IMR-90 (cell line): ENCODE measurements around the gene CENPU. TPM values are rescaled to one million over a fixed set of nuclear protein-coding genes. Genes with fewer than 3 reads are reported as not detected.
"Not testable (repeated sequence)": the region's sequence is repeated elsewhere in the genome, so short reads cannot be mapped to it uniquely, and the experiment has no call there.

Experiments
- ATAC-seq: fragments of 200-7000 bp; cut with Tn5 transposase; 2 replicates; pipeline ENCODE4 v1.9.1; 2020; ENCODE audit warnings: low read depth, mild to moderate bottlenecking, moderate library complexity
- BruUV-seq: library from RNA; stranded (reverse); fragments of 400-500 nt; replicated peaks from 2 replicates; lab custom pipeline; 2021; lab: Mats Ljungman, UMichigan
- CTCF ChIA-PET: fragments of 300-600 bp; formaldehyde crosslinking; extraction: SDS; loops from one replicate; lab custom pipeline; 2021; ENCODE audit warnings: antibody characterized with exemption; lab: Yijun Ruan, JAX
- POLR2A ChIA-PET: fragments of 300-600 bp; sonication (Branson Sonifier 250); formaldehyde crosslinking; loops from one replicate; lab custom pipeline; 2022; ENCODE audit warnings: antibody characterized with exemption; ENCODE audit not compliant: unreplicated experiment; lab: Charles Lee
- DNase-seq: peaks from one replicate; pipeline ENCODE4 v3.0.0; 2013
- H2AFZ ChIP-seq: replicated peaks from 2 replicates; pipeline ENCODE3; 2013; ENCODE audit warnings: low read length, mild to moderate bottlenecking; ENCODE audit not compliant: poor library complexity
- H2AK5ac ChIP-seq: 2 replicates; pipeline ENCODE4 v1.6.1; 2013; ENCODE audit warnings: low read depth, low read length, inconsistent platforms
- H2AK9ac ChIP-seq: replicated peaks from 2 replicates; pipeline ENCODE3; 2013; ENCODE audit warnings: mild to moderate bottlenecking, low read depth, low read length, moderate library complexity; ENCODE audit not compliant: poor library complexity
- H2BK120ac ChIP-seq: 2 replicates; pipeline ENCODE4 v1.6.1; 2013; ENCODE audit warnings: low read depth, low read length, inconsistent platforms
- H2BK15ac ChIP-seq: 3 replicates; pipeline ENCODE4 v1.6.1; 2013; ENCODE audit warnings: low read depth, low read length, inconsistent platforms
- H2BK20ac ChIP-seq: 2 replicates; pipeline ENCODE4 v1.6.1; 2013; ENCODE audit warnings: low read depth, mild to moderate bottlenecking, inconsistent platforms, low read length, moderate library complexity
- H2BK5ac ChIP-seq: 2 replicates; pipeline ENCODE4 v1.6.1; 2013; ENCODE audit warnings: mild to moderate bottlenecking, low read depth, low read length, inconsistent platforms; ENCODE audit not compliant: poor library complexity, severe bottlenecking
- H3K14ac ChIP-seq: replicated peaks from 2 replicates; pipeline ENCODE4 v1.6.1; 2013; ENCODE audit warnings: low read depth, low read length, inconsistent platforms
- H3K18ac ChIP-seq: 2 replicates; pipeline ENCODE4 v1.6.1; 2013; ENCODE audit warnings: low read depth, low read length, control low read depth
- H3K23ac ChIP-seq: 2 replicates; pipeline ENCODE4 v1.6.1; 2013; ENCODE audit warnings: low read depth, low read length, inconsistent platforms
- H3K27ac ChIP-seq: 2 replicates; pipeline ENCODE4 v1.5.1; 2013; ENCODE audit warnings: mild to moderate bottlenecking, control low read depth, low read length; ENCODE audit not compliant: insufficient read depth
- H3K27me3 ChIP-seq: 2 replicates; pipeline ENCODE4 v1.6.1; 2013; ENCODE audit warnings: low read length; ENCODE audit not compliant: control insufficient read depth, insufficient read depth
- H3K36me3 ChIP-seq: 2 replicates; pipeline ENCODE4 v1.6.1; 2013; ENCODE audit warnings: low read length, mixed read lengths; ENCODE audit not compliant: control insufficient read depth, insufficient read depth
- H3K4ac ChIP-seq: 2 replicates; pipeline ENCODE4 v1.6.1; 2013; ENCODE audit warnings: low read depth, low read length, inconsistent platforms
- H3K4me1 ChIP-seq: 2 replicates; pipeline ENCODE4 v1.6.1; 2013; ENCODE audit warnings: low read length, mixed read lengths; ENCODE audit not compliant: control insufficient read depth, insufficient read depth
- H3K4me2 ChIP-seq: 2 replicates; pipeline ENCODE4 v1.6.1; 2013; ENCODE audit warnings: low read depth, mild to moderate bottlenecking, control low read depth, low read length, moderate library complexity
- H3K4me3 ChIP-seq: 2 replicates; pipeline ENCODE4 v1.5.1; 2013; ENCODE audit warnings: low read depth, mild to moderate bottlenecking, control low read depth, low read length, moderate library complexity; ENCODE audit not compliant: insufficient read depth
- H3K56ac ChIP-seq: 2 replicates; pipeline ENCODE4 v1.6.1; 2013; ENCODE audit warnings: low read length, inconsistent platforms; ENCODE audit not compliant: insufficient read depth; ENCODE audit errors: extremely low read depth
- H3K79me1 ChIP-seq, 2 experiments: 2 replicates each; pipeline ENCODE4 v1.6.1; 2013; ENCODE audit warnings: low read length in 2 of 2, inconsistent platforms in 1 of 2, low read depth in 1 of 2
- H3K9ac ChIP-seq: 2 replicates; pipeline ENCODE4 v1.6.1; 2013; ENCODE audit warnings: low read depth, low read length, control low read depth
- H3K9me1 ChIP-seq: 2 replicates; pipeline ENCODE4 v1.6.1; 2013; ENCODE audit warnings: low read length, inconsistent platforms; ENCODE audit not compliant: insufficient read depth
- H3K9me3 ChIP-seq: 2 replicates; pipeline ENCODE4 v1.6.1; 2013; ENCODE audit warnings: low read length; ENCODE audit not compliant: control insufficient read depth, insufficient read depth
- H4K20me1 ChIP-seq: 2 replicates; pipeline ENCODE4 v1.6.1; 2013; ENCODE audit warnings: low read length, inconsistent platforms; ENCODE audit not compliant: insufficient read depth
- H4K5ac ChIP-seq: 2 replicates; pipeline ENCODE4 v1.6.1; 2013; ENCODE audit warnings: mild to moderate bottlenecking, low read depth, low read length, control low read depth
- H4K8ac ChIP-seq, 2 experiments: 2 replicates each; pipeline ENCODE4 v1.6.1; 2013; ENCODE audit warnings: low read depth in 2 of 2, low read length in 2 of 2, control low read depth in 1 of 2, inconsistent platforms in 1 of 2
- H4K91ac ChIP-seq: 2 replicates; pipeline ENCODE4 v1.6.1; 2013; ENCODE audit warnings: low read depth, low read length, inconsistent platforms; ENCODE audit not compliant: insufficient read depth
- WGBS, 2 experiments: methylation state at CpG; one replicate each; pipeline versions ENCODE4 v1.1.5 to v1.1.7; 2013; ENCODE audit warnings: missing lambda C conversion rate in 2 of 2; ENCODE audit not compliant: insufficient read length in 1 of 2; ENCODE audit errors: extremely low coverage in 2 of 2; 5-methylcytosine and 5-hydroxymethylcytosine counted together
- dilution Hi-C: fragments of 300-500 bp; cut with HindIII; formaldehyde crosslinking; loops from one replicate; pipeline ENCODE4 v1.14.3; 2018; ENCODE audit warnings: low sequenced_read_pairs; ENCODE audit not compliant: unreplicated experiment
- in situ Hi-C: fragments of 300-500 bp; cut with MboI; formaldehyde crosslinking; loops from 3 replicates; pipeline ENCODE4 v1.14.3; 2019; ENCODE audit warnings: low sequenced_read_pairs, inconsistent platforms, mixed read lengths
- intact Hi-C: fragments of 100-400 bp; cut with micrococcal nuclease; formaldehyde crosslinking; loops from 2 replicates; pipeline ENCODE4 v1.10.0; 2022
- polyA plus RNA-seq, 3 experiments: library from polyadenylated mRNA; depleted of rRNA; stranded (reverse); fragments of >200 nt; gene quantifications; 2 replicates each; pipeline ENCODE4 v1.2.3, GENCODE V29; 2012; ENCODE audit warnings: low replicate concordance in 1 of 3
- total RNA-seq: library from RNA; depleted of rRNA; stranded (reverse); fragments of >200 nt; gene quantifications from 2 replicates; pipeline ENCODE4 v1.2.3, GENCODE V29; 2012

The CENPU gene
- total and polyA plus RNA-seq, 2 of the 4 experiments (the other 2 are of a cell fraction): 13.6 to 14.6 TPM

GRCh38 chr4:184739575-184739974, 5.7 kb upstream of the CENPU start:
- H2BK120ac ChIP-seq, intact Hi-C loops, H3K4me2 ChIP-seq, CTCF ChIA-PET, H4K5ac ChIP-seq, H2BK20ac ChIP-seq, H3K9me1 ChIP-seq, H3K4me1 ChIP-seq, H4K8ac ChIP-seq, H4K91ac ChIP-seq, H3K4ac ChIP-seq, H3K36me3 ChIP-seq, H3K27me3 ChIP-seq, H3K56ac ChIP-seq, H3K27ac ChIP-seq, H2BK15ac ChIP-seq, H2AFZ ChIP-seq, H3K23ac ChIP-seq, H4K20me1 ChIP-seq, H2BK5ac ChIP-seq, dilution Hi-C loops, H3K9me3 ChIP-seq, H2AK9ac ChIP-seq, H3K4me3 ChIP-seq, BruUV-seq, ATAC-seq, H3K9ac ChIP-seq, in situ Hi-C loops, H2AK5ac ChIP-seq, POLR2A ChIA-PET, H3K14ac ChIP-seq, H3K18ac ChIP-seq, H3K79me1 ChIP-seq, DNase-seq: not testable (repeated sequence)
- WGBS, 2 experiments: no CpG with 5 or more reads among the region's 1 CpG
